ENCODE results near the gene GMDS. TPM values are rescaled to one million over a fixed set of nuclear protein-coding genes. Genes with fewer than 3 reads are reported as not detected.

The GMDS gene
- total RNA-seq, 1 donor, result 23.2 TPM

DNA sequence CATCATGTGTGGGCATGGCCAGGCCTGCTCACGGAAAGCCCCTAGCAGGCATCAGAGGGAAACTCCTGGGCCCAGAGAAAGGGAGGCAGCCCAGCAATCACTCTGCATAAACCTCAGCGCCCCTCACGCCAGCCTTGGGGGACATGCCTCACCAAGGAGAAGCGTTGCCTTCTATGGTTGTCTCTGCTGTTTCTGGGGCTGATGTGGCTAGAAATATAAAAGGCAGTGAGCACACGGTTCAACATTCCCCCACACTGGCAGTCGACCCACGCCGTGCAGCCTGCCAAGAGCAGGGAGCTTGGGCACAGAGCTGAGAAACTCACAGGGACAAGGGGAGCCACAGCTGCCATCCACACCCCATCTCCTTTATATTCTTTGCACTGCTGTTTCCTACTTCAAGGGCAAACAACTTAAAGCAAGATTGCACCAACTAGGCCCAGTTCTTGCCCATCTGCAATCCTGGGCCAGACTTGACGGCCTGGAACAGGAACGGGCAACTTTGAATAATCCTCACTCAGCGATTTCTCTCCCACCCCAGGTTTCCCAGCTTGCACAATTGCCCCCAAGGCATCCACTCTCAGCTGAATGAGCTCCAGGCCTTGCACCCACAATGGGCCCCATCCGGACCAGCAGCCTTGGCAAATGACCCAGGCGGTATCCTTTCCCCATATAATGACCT lies 671.2 kb downstream of the GMDS start:
- Histone ChIP-seq H3K79me2 (ENCODE audit: insufficient read depth, low read length) (no peaks in the 10 kb centered on the region), H3K9me3 (ENCODE audit: low read depth, low read length) (peaks cover 3% of the 10 kb centered on the region), H3K27me3 (ENCODE audit: insufficient read depth, low read length) (no peaks in the 10 kb centered on the region), H3K36me3 (ENCODE audit: insufficient read depth, low read length) (no peaks in the 10 kb centered on the region), H2AFZ (ENCODE audit: low read length) (peak overlapping the region; percentile 25), H4K20me1 (ENCODE audit: insufficient read depth, low read length) (no peaks in the 10 kb centered on the region), H3K4me1 (ENCODE audit: insufficient read depth, low read length) (peaks cover 32% of the 10 kb centered on the region), H3K4me3 (ENCODE audit: insufficient read depth, low read length) (no peak overlapping the region), H3K4me2 (ENCODE audit: insufficient read depth, low read length) (no peak overlapping the region), H3K27ac (ENCODE audit: low read depth, low read length) (no peak overlapping the region)
- TF ChIP-seq, protein P1, sequence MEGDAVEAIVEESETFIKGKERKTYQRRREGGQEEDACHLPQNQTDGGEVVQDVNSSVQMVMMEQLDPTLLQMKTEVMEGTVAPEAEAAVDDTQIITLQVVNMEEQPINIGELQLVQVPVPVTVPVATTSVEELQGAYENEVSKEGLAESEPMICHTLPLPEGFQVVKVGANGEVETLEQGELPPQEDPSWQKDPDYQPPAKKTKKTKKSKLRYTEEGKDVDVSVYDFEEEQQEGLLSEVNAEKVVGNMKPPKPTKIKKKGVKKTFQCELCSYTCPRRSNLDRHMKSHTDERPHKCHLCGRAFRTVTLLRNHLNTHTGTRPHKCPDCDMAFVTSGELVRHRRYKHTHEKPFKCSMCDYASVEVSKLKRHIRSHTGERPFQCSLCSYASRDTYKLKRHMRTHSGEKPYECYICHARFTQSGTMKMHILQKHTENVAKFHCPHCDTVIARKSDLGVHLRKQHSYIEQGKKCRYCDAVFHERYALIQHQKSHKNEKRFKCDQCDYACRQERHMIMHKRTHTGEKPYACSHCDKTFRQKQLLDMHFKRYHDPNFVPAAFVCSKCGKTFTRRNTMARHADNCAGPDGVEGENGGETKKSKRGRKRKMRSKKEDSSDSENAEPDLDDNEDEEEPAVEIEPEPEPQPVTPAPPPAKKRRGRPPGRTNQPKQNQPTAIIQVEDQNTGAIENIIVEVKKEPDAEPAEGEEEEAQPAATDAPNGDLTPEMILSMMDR (IDR thresholded peaks at IDR 0.05; ENCODE audit: extremely low read depth, low read depth, low read length), result no peak
- DNase-seq (ENCODE audit: insufficient read length, low spot score, missing footprints), result no peak
